ENCODE data around the gene PLEKHG4. TPM values are rescaled to one million over a fixed set of nuclear protein-coding genes. Genes with fewer than 3 reads are reported as not detected.

Gene PLEKHG4
- total and polyA plus RNA-seq, 3 donors from 2014 or later, result 86.5 to 137 (median 102) TPM

DNA sequence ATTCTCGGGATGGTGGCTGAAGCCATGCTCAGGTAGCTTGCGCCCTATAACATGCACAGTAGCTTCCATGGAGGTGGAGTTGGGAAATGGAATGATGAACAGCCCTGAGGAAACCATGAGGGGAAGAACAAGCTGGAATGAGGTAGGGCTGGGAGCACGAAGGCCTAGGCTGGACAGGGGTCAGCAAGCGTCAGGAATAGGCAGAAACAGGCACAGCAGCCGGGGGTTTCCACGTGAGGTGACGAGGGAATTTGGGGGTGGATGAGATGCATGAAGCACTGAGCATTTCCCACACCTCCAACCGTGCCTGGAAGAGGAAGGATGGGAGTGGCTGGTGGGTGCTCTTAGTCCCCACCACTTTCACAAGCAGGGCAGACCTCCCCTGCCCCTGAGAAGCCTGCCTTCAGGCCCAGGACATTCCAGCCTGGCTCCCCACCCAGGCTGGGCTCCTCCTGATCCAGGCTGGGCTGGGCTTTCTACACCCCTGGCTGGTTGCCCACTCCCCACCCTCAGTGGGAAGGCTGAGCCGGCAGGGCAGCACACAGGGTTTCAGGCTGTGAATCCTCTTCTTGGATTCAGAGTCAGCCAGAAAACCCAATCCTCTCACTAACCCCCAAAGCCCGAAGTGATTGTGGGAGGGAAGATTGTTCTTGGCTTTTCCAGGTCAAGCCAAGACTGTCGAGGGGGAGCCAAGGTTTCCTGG, 21.9 kb downstream of the PLEKHG4 start:
- DNase-seq, result peak; percentile 79
- Histone ChIP-seq H3K27me3 (no peaks in the 10 kb centered on the region), H3K4me1 (peaks cover 3% of the 10 kb centered on the region), H3K4me3 (no peak overlapping the region), H3K9me3 (no peaks in the 10 kb centered on the region), H3K36me3 (ENCODE audit: low read depth, missing control alignments) (no peaks in the 10 kb centered on the region), H3K27ac (peak overlapping the region; percentile 3 to 54)
- TF ChIP-seq CTCF (IDR thresholded peaks at IDR 0.05) (no peak), POLR2A (IDR thresholded peaks at IDR 0.05) (no peak)
- WGBS, 2 donors, result 63 to 82% methylated on average over 10 to 11 of the region's 11 CpGs
- intact Hi-C loops (cut with DNase I; ENCODE audit: low total_unique reads), result no loop called here

GRCh38 chr16:67302076-67302475, 22.7 kb downstream of the PLEKHG4 start:
- WGBS, 2 donors, result 43 to 53% methylated on average over 7 of the region's 7 CpGs
- Histone ChIP-seq H3K36me3 (ENCODE audit: low read depth, missing control alignments) (no peaks in the 10 kb centered on the region), H3K27me3 (no peaks in the 10 kb centered on the region), H3K27ac (peak overlapping the region in 1 of 2 donors; percentile 54), H3K4me3 (no peak overlapping the region), H3K4me1 (peaks cover 3% of the 10 kb centered on the region), H3K9me3 (no peaks in the 10 kb centered on the region)
- intact Hi-C loops (cut with DNase I; ENCODE audit: low total_unique reads), result no loop called here
- DNase-seq, result no peak
- TF ChIP-seq POLR2A (IDR thresholded peaks at IDR 0.05), result no peak
- no peak for TF ChIP-seq CTCF (IDR thresholded peaks at IDR 0.05)

DNA sequence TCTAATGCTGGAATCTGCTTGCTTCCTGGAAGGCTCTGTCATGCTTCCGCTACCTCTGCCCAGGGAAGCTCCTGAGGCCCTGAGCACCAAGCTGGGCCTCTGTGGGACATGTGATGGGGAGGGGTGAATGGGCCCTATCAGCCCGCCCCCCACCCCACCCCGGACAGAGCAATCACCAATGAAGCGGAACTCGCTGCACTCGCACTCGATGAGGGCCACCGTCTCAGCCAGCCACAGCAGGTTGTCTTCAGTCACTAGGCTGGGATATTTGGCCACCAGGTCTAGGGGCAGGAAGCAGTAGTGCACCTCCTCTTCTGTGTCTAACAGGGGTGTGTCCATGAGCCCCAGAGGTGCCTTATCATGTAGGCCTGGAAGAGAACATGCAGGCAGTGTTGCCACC, 23.6 kb downstream of the PLEKHG4 start:
- WGBS, 2 donors, result 80 to 93% methylated on average over 8 of the region's 8 CpGs
- H3K27me3 ChIP-seq, result no peaks in the 10 kb centered on the region
- H3K27ac ChIP-seq, result no peak overlapping the region

GRCh38 chr16:67304020-67304419, 24.7 kb downstream of the PLEKHG4 start:
- DNase-seq, result no peak
- WGBS, 2 donors, result 84 to 90% methylated on average over 1 of the region's 1 CpG
- Histone ChIP-seq H3K4me3 (no peak overlapping the region), H3K27ac (no peak overlapping the region), H3K9me3 (no peaks in the 10 kb centered on the region), H3K27me3 (no peaks in the 10 kb centered on the region), H3K4me1 (peaks cover 3% of the 10 kb centered on the region), H3K36me3 (ENCODE audit: low read depth, missing control alignments) (no peaks in the 10 kb centered on the region)
- intact Hi-C loops (cut with DNase I; ENCODE audit: low total_unique reads), result no loop called here
- TF ChIP-seq CTCF (IDR thresholded peaks at IDR 0.05) (no peak), POLR2A (IDR thresholded peaks at IDR 0.05) (no peak)

More for the DNA sequence above, 23.6 kb downstream of the PLEKHG4 start:
- no peak for DNase-seq
- H3K4me1 ChIP-seq, result peaks cover 3% of the 10 kb centered on the region
- no peaks in the 10 kb centered on the region for H3K36me3 ChIP-seq (ENCODE audit: low read depth, missing control alignments)
- intact Hi-C loops (cut with DNase I; ENCODE audit: low total_unique reads), result no loop called here
- TF ChIP-seq POLR2A (IDR thresholded peaks at IDR 0.05), result no peak
- no peaks in the 10 kb centered on the region for H3K9me3 ChIP-seq
- H3K4me3 ChIP-seq, result no peak overlapping the region

- TF ChIP-seq POLR2A (IDR thresholded peaks at IDR 0.05), result no peak
- no peak for TF ChIP-seq CTCF (IDR thresholded peaks at IDR 0.05)
- Histone ChIP-seq H3K4me1 (peaks cover 3% of the 10 kb centered on the region), H3K27me3 (no peaks in the 10 kb centered on the region), H3K9me3 (no peaks in the 10 kb centered on the region), H3K27ac (no peak overlapping the region), H3K4me3 (no peak overlapping the region), H3K36me3 (ENCODE audit: low read depth, missing control alignments) (no peaks in the 10 kb centered on the region)
- WGBS, 2 donors, result 89 to 93% methylated on average over 12 to 13 of the region's 13 CpGs
- no peak for DNase-seq
- intact Hi-C loops (cut with DNase I; ENCODE audit: low total_unique reads), result no loop called here
Measured at GRCh38 chr16:67305216-67306071, 26.1 kb downstream of the PLEKHG4 start.

All from testis (tissue), 3 donors.